ENCODE results near the gene SPATS2L. TPM values are rescaled to one million over a fixed set of nuclear protein-coding genes. Genes with fewer than 3 reads are reported as not detected.

The SPATS2L gene
- total RNA-seq, 1 experiment from 2014 or later: 223 TPM

- no peak for DNase-seq (ENCODE audit: low read depth)
Measured at GRCh38 chr2:200296118-200296517, 10.4 kb upstream of the SPATS2L start.

GRCh38 chr2:200297100-200297499 is 9.4 kb upstream of the SPATS2L start:
- DNase-seq (ENCODE audit: low read depth): no peak

- no peak for DNase-seq (ENCODE audit: low read depth)
Measured at GRCh38 chr2:200297989-200298388, 8.5 kb upstream of the SPATS2L start.

DNA sequence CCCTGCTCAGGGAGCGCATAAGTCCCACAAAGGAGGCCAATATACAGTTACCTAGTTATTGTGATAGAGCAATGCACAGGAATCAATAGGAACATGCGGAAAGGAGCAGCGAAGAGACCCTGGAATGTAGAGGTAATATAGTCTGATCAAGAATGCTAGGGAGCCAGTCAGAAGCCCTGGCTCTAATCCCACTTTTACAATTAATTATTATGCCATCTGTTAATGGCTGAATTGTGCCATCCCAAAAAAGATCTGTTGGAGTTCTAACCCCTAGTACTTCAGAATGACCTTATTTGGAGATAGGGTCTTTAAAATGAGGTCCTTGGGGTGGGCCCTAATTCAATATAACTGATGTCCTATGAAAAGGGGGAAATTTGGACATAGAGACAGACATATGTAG is 7.7 kb upstream of the SPATS2L start:
- DNase-seq (ENCODE audit: low read depth): no peak

DNA sequence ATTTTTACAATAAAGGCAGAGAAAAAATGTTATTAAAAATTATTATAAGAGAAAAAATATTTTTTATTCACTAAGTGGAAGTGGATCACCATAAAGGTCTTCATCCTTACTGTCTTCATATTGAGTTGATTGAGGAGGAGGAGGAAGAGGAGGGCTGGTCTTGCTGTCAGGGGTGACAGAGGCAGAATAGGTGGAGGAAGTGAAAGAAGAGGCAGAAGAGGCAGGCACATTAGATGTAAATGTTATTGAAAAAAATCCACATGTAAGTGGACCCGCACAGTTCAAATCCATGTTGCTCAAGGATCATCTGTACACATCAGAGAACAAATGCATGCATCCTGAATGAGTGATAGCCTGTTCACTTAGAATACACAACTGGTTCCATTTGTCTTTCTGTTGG is 6.4 kb upstream of the SPATS2L start:
- DNase-seq (ENCODE audit: low read depth): no peak

GRCh38 chr2:200300638-200301314 is 5.7 kb upstream of the SPATS2L start:
- DNase-seq (ENCODE audit: low read depth): peak; percentile 98

DNA sequence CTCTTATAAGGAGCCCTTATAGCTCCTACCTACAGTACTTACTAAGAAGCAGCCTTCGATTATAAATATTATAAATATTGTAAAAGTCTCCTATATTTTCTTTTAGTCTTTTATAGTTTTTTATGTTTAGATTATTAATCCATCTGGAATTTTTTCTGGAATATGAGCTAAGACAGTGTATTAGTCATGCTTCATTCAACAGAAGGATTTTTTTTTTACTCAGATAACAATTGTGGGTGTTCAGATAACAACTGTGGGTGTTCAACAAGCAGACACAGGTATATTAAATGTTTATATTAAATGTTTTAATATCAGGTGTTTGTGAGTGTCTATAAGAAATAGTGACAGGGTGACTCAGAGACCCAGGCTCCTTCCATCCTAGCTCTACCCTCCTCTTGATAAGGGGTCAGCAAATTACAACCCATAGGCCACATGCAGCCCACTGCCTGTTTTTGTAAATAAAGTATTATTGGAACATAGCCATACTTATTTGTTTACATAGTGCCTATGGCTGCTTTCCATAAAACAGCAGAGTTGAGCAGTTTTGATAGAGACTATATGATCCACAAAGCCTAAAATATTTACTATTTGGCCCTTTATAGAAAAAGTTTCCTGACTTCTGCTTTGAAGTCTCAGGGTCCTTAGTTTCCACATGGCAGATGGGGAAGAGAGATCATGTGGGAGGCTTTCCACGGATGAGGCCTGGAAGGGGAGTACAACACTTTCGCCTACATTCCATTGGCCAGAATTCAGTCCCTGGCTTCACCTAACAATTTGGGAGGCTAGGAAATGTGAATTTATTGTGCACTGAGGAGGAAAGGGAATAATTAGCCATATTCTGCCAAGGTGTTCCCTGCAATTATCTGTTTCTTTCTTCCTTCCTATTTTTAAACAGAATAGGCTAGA is 4.3 kb upstream of the SPATS2L start:
- no peak for DNase-seq (ENCODE audit: low read depth)

DNA sequence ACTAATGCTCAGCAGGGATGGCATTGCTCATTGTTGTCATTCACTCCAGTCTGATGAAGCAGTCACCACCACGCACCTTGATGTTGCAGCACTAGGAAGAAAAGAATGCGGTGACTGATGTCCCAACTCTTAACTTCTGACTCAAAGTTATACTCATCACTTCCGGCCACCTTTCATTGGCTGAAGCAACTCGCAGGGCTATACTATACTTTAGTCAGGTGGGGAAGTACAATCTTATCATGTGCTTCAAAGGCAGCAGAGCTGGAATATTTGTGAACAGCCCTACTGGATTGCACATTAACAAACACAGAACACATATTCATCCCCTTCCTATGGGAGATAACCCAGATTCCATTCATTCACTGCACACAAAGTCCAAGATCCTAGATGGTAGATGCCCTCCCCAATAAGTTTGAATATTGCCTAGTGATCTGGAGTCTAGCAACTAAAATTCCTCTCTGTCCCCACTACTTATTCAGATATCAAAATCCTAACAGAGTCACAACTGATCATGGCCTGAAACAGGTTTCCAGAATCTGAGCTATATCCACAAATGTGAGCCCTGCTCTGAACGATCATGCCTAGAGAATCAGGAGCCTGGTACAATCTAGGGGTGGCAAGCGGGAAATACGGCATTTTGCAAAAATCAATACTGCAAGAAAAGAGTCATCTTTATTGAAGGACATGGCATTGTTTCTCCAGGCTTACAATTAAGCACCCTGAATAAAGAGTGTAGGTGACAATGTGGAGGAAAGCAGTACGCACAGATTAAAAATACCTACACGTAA is 3.4 kb upstream of the SPATS2L start:
- DNase-seq (ENCODE audit: low read depth): peak; percentile 86

GRCh38 chr2:200305797-200306195 is 697 bp upstream of the SPATS2L start:
- no peak for DNase-seq (ENCODE audit: low read depth)

DNA sequence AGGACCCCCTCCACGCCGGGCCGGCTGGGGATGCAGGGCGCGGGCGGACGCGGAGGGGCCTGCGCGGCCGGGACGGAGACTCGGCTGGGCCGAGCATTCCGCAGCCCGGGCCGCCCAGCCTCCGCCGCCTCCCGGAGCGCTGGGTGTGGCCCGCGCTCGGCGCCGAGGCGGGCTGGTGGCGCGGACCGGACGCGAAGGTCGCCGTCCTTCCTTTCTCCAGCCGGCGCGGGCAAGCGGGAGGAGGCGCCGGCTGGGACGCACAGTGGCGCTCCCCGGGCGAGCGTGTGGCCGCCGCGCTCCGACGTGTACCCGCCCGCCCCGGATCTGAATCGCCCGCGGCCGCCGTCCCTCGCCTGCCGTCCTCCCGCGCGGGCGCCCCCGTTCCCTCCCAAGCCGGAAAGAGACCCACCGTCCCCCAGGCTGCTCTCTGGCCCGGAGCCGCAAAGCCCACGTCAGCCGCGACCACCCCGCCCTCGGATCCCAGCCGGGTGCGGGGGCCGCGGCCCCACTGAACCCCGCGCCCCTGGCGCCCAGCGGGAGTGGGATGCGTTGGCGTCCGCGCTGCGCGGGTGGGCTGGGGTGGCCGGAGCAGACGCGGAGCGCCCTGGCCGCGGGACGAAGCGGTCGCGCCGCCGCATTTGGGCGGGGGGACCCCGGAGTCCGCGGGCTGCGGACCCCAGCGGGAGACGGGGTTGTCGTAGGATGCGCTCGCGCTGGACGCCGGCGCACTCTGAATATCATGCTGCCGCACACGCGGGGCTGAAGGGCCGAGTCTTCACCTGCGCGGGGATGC is 634 bp downstream of the SPATS2L start:
- DNase-seq (ENCODE audit: low read depth): peak; percentile 50

GRCh38 chr2:200307724-200308545 is 1.4 kb downstream of the SPATS2L start:
- DNase-seq (ENCODE audit: low read depth): peak; percentile 34

GRCh38 chr2:200308546-200309295 is 2.2 kb downstream of the SPATS2L start:
- DNase-seq (ENCODE audit: low read depth): peak; percentile 56

DNA sequence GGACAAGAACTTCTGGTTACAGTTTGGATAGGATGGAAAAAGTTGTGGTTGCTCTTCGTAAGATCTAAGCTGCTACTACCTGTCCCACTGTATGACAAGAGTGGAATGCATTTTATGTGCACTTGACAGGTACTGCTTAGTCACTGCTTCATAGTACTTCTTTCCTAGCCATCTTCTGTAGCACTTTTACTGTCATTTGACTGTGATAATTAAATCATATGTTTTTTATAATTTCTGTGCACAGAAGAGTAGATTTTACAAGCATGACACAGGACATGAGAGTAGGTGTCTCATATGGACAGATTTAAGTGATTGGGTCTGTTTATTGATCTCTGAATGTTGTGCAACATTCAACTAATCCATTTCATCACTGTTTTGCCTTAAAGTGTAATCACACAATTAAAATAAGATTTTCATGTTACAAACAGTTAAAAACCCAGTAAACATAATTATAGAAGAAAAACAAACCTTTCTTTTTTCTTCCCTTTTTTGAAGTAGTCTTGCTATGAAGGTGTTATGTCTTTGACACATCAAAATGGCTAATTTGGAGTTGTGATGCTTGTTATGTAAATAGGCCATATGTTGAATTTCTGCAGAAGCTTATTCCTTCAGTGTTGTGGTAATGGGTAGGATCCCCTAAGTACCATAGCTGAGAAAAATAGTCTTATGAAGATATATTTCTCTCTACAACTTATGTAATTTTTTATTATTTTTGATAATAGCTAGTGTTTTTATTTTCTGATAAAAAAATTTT is 3.0 kb downstream of the SPATS2L start:
- DNase-seq (ENCODE audit: low read depth): no peak

- DNase-seq (ENCODE audit: low read depth): peak; percentile 50
Measured at GRCh38 chr2:200310545-200310971, 4.1 kb downstream of the SPATS2L start.

- DNase-seq (ENCODE audit: low read depth): no peak
Measured at GRCh38 chr2:200311139-200311538, 4.6 kb downstream of the SPATS2L start.

GRCh38 chr2:200314976-200315567 is 8.6 kb downstream of the SPATS2L start:
- DNase-seq (ENCODE audit: low read depth): no peak

GRCh38 chr2:200317975-200318374 is 11.5 kb downstream of the SPATS2L start:
- DNase-seq (ENCODE audit: low read depth): no peak

DNA sequence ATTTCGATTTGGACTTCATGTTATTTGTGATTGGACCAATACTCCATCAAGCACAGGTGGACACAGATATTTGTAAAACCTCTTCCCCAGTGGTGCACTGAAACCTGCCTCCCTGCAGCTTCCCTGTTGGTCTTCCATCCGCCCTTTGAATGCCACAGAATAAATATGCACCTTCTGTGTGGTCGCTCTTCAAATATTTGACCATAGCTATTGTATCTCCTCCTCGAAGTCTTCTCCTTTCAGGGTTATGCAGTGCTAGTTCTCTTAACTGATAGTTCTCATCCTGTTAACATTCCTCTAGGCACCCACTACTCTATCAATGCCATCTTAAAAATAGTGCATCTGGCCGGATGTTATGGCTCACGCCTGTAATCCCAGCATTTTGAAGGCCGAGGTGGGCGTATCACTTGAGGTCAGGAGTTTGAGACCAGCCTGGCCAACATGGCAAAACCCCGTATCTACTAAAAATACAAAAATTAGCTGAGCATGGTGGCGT is 12.5 kb downstream of the SPATS2L start:
- no peak for DNase-seq (ENCODE audit: low read depth)
